Activated naive CD4-positive, alpha-beta T cell treated with anti-CD3 and anti-CD28 coated beads, Interleukin-2, amount 10 ng/mL, durations not matched to agents 7 days and 5 days (primary cell): ENCODE measurements around the gene PTPN20.
"Not testable (repeated sequence)": the region's sequence is repeated elsewhere in the genome, so short reads cannot be mapped to it uniquely, and the experiment has no call there.

Experiments used
- CTCF ChIA-PET: fragments of 350-600 bp; sonication (Branson Sonifier 250); formaldehyde crosslinking; loops from one replicate; lab custom pipeline; 2021; ENCODE audit warnings: antibody characterized with exemption; lab: Charles Lee
- DNase-seq: peaks from one replicate; pipeline ENCODE4 v3.0.0-alpha.2; 2020
- H3K27ac Mint-ChIP-seq: one replicate; pipeline ENCODE4 v1.8.0; 2021; ENCODE audit warnings: mild to moderate bottlenecking, moderate library complexity, mixed read lengths
- H3K27me3 Mint-ChIP-seq: one replicate; pipeline ENCODE4 v1.8.0; 2021; ENCODE audit warnings: mild to moderate bottlenecking, mixed read lengths
- H3K36me3 Mint-ChIP-seq: one replicate; pipeline ENCODE4 v1.8.0; 2021; ENCODE audit warnings: mixed read lengths
- H3K4me1 Mint-ChIP-seq: one replicate; pipeline ENCODE4 v1.8.0; 2021; ENCODE audit warnings: mixed read lengths
- H3K4me3 Mint-ChIP-seq: one replicate; pipeline ENCODE4 v1.8.0; 2021; ENCODE audit warnings: mild to moderate bottlenecking, moderate library complexity, mixed read lengths
- H3K9me3 Mint-ChIP-seq: one replicate; pipeline ENCODE4 v1.8.0; 2021; ENCODE audit warnings: mixed read lengths

Gene PTPN20

DNA sequence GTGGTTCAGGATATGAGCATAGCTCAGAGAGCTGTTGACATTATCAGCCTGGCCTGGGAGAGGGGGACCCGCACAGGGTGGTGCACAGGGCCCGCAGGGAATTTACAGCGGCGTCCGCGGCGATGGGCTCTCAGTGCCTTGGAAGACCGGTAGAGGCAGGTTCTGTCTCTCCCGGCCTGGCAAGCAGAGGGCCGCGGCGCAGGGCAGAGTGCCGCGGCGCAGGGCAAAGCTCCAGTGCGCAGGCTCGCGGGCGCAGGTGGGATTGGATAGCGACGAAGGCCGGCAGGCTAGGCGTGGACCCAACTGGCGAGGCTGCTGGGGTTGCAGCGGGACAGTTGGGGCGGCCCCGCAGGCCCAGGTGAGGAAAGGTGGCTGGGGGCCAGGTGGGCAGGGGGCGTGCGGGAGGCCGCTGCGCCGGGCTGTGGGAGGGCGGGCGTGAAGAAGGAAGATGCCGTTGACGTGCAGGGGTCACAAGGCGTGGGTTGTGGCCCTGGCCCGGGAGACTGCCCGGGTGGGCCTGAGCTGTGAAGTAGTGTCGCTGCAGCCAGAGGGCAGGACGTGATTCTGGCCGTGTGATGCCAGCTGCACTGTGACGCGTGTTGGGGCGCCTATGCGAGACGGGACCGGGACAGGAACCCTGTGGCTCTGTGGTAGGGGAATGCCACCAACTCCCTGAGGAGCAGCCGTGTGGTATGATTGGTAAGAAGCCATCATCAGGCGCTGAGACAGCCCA is at the start of gene PTPN20:
TSS of gene PTPN20 (plus strand) at position 285 of the 733 bp plus-strand sequence. CDS start 21,072 bp downstream, outside the sequence.
- H3K27me3 Mint-ChIP-seq, H3K4me1 Mint-ChIP-seq, H3K9me3 Mint-ChIP-seq, H3K27ac Mint-ChIP-seq, H3K36me3 Mint-ChIP-seq, CTCF ChIA-PET: not testable (repeated sequence)
- peak within 1 kb of the TSS; percentile 63 for H3K4me3 Mint-ChIP-seq
- peak; percentile 24 for DNase-seq

- H3K9me3 Mint-ChIP-seq, H3K4me1 Mint-ChIP-seq, H3K36me3 Mint-ChIP-seq, H3K27ac Mint-ChIP-seq, H3K4me3 Mint-ChIP-seq, DNase-seq, H3K27me3 Mint-ChIP-seq, CTCF ChIA-PET: not testable (repeated sequence)
Observed at GRCh38 chr10:46869716-46870115, 41.5 kb upstream of the PTPN20 start.

GRCh38 chr10:46871583-46871982 is 39.6 kb upstream of the PTPN20 start:
- H3K4me1 Mint-ChIP-seq, H3K27me3 Mint-ChIP-seq, H3K36me3 Mint-ChIP-seq, CTCF ChIA-PET, H3K9me3 Mint-ChIP-seq, H3K4me3 Mint-ChIP-seq, H3K27ac Mint-ChIP-seq, DNase-seq: not testable (repeated sequence)

DNA sequence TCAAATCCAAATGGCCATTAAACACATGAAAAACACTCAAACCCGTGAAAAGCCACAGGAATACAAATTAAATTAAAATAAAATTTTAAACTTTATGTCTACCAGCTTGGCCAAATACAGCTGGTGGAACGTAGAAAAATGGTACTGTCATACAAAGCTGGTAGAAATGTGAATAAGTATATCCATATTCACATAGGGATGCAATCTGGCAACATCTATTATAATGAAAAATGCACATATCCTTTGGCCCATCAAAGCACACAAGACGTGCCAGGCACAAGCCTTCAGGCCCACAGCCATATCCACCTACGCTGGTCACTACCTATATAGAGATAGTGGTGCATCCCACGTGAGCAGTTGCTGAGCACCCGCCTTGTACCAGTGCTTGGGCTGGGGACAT is 35.9 kb upstream of the PTPN20 start:
- H3K4me1 Mint-ChIP-seq, H3K36me3 Mint-ChIP-seq, H3K4me3 Mint-ChIP-seq, H3K27me3 Mint-ChIP-seq, DNase-seq, CTCF ChIA-PET, H3K9me3 Mint-ChIP-seq, H3K27ac Mint-ChIP-seq: not testable (repeated sequence)

- DNase-seq, H3K36me3 Mint-ChIP-seq, H3K27me3 Mint-ChIP-seq, H3K9me3 Mint-ChIP-seq, H3K27ac Mint-ChIP-seq, H3K4me3 Mint-ChIP-seq, CTCF ChIA-PET, H3K4me1 Mint-ChIP-seq: not testable (repeated sequence)
Observed at GRCh38 chr10:46876773-46877172, 34.5 kb upstream of the PTPN20 start.

GRCh38 chr10:46878761-46879160 is 32.5 kb upstream of the PTPN20 start:
- DNase-seq, CTCF ChIA-PET, H3K27me3 Mint-ChIP-seq, H3K4me1 Mint-ChIP-seq, H3K9me3 Mint-ChIP-seq, H3K4me3 Mint-ChIP-seq, H3K36me3 Mint-ChIP-seq, H3K27ac Mint-ChIP-seq: not testable (repeated sequence)

GRCh38 chr10:46890813-46891611 is 20.2 kb upstream of the PTPN20 start:
- H3K27ac Mint-ChIP-seq, H3K4me1 Mint-ChIP-seq, CTCF ChIA-PET, H3K4me3 Mint-ChIP-seq, H3K9me3 Mint-ChIP-seq, H3K36me3 Mint-ChIP-seq, H3K27me3 Mint-ChIP-seq: not testable (repeated sequence)
- peak; percentile 22 for DNase-seq

DNA sequence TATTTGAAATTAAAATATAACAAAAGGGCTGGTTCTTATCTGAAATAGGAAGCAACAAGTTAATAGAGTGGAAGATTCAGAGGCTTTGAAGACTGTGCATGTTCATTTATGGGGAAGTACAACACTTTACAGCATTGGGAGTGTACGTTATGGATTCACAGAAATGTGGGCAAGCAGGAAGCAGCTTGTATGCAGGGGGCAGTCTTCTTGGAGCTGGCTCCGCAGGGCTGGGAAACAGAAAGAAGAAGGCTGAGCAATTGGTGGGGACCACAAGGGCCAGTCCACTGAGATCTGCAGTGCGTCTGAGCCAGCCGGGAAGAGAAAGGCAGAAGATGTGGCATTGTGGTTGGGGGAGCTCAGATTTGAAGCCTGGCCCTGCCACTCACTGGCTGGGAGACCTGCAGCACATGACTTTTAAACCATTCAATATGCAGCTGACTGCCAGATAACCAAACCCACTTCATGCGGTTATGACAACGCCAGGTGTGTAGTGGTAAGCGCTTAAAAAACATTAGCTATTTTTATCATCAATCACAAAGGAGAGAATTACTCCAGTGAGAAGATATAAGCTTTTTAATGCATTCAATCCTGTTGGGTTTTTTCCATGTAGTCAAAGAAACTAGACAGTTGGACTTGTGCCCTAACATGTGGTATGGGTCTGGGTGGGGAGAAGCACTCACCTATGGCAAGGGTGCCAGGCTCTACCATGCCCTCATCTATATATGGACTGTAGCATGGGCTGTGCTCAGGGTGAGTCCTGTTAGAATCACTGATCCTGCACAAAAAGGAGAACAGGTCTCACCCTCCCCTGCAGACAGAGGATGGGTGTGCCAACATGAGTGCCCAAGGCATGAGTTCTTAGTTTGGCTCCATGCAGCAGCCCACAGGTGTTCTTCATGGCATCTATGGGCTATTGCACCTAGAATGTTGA is 14.2 kb upstream of the PTPN20 start:
- DNase-seq, H3K9me3 Mint-ChIP-seq, H3K27me3 Mint-ChIP-seq, H3K4me1 Mint-ChIP-seq, H3K36me3 Mint-ChIP-seq, CTCF ChIA-PET, H3K27ac Mint-ChIP-seq, H3K4me3 Mint-ChIP-seq: not testable (repeated sequence)

DNA sequence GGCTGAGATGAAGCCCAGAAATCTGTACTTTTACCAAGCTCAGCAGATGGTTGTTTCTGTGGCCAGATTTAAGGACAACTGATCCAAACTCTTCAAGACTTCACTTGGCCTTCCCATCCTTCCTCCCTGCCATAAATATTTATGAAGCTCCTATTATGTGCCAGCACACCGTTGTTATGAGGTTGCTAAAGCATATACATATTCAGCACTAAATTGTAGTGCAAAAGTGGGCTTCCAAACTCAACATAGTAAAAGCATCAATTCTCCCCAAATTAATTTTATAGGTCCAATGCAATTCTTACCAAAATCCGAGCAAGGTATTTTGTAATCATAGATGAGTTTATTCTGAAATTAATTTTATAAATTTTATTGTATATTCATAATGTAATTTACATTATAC is 10.0 kb upstream of the PTPN20 start:
- CTCF ChIA-PET, H3K4me1 Mint-ChIP-seq, H3K27ac Mint-ChIP-seq, H3K36me3 Mint-ChIP-seq, H3K4me3 Mint-ChIP-seq, H3K9me3 Mint-ChIP-seq, H3K27me3 Mint-ChIP-seq, DNase-seq: not testable (repeated sequence)

GRCh38 chr10:46903874-46904273 is 7.4 kb upstream of the PTPN20 start:
- H3K9me3 Mint-ChIP-seq, H3K27ac Mint-ChIP-seq, H3K36me3 Mint-ChIP-seq, DNase-seq, CTCF ChIA-PET, H3K4me1 Mint-ChIP-seq, H3K4me3 Mint-ChIP-seq, H3K27me3 Mint-ChIP-seq: not testable (repeated sequence)

DNA sequence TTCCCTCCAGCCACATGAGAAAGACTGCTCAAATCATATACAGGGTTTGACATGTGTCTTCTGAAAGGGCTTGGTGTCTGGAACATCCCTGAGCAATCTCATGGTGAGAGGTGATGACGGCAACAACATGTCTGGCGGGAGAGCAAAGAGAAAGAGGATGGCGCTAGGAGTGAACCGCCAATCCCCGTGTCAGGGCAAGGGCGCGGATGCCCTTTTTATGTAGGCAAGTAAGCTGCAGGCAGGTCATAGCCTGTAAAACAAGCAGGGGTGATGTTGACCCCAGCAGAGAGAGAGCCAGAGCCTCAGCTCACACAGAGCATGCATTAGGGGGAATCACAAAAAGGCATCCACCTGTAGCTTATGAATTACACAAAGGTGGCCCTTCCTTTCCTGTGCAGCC is 4.9 kb upstream of the PTPN20 start:
- H3K9me3 Mint-ChIP-seq, DNase-seq, H3K27ac Mint-ChIP-seq, H3K4me3 Mint-ChIP-seq, CTCF ChIA-PET, H3K27me3 Mint-ChIP-seq, H3K36me3 Mint-ChIP-seq, H3K4me1 Mint-ChIP-seq: not testable (repeated sequence)

DNA sequence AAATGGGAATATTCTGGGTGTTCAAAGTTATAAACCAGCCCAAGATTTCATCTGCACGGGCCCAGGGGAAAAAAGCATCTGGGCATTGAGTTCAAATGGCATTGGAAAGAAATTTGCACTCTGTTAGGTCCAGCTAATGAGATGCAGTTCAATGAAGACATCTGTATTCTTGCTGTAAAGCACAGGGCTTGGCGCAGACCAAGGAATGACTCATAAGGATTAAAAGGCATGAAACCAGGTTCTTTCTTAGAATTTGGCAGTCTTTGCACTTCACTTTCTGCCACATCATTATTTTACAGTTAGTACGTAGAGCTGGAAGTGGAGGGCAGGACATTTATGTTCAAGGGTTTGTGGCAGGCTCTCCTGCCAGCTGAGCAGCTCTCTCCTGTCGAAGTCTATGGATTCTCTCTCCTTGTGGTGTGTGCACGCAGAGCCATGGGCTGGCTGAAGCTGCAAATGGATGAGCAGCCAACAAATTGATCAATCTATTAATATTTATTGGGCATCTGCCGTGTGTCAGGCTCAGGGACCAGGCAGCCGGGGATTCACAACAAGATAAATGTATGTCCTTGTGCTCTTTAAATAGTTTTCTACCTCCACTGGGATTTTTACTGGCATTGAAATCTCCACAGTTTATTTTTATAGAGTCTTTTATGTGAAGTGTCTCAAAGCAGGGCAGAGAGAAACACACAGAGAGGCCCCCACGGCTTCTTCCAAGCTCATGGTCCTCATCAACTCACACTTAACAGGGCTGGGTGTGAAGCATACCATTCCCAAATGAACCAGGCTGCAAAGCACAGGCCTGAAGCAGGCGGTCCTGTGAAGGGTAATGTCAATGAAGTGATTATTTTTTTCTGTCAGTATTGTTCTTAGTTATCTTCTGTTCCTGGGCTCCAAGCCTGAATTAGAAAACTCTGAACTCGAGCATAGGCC is 3.8 kb upstream of the PTPN20 start:
- DNase-seq, H3K4me1 Mint-ChIP-seq, H3K27me3 Mint-ChIP-seq, H3K36me3 Mint-ChIP-seq, H3K4me3 Mint-ChIP-seq, H3K9me3 Mint-ChIP-seq, H3K27ac Mint-ChIP-seq, CTCF ChIA-PET: not testable (repeated sequence)

- H3K9me3 Mint-ChIP-seq, H3K4me3 Mint-ChIP-seq, H3K36me3 Mint-ChIP-seq, H3K27me3 Mint-ChIP-seq, CTCF ChIA-PET, H3K4me1 Mint-ChIP-seq, H3K27ac Mint-ChIP-seq, DNase-seq: not testable (repeated sequence)
Observed at GRCh38 chr10:46922498-46922897, 11.3 kb downstream of the PTPN20 start.

GRCh38 chr10:46925156-46925555 is 13.9 kb downstream of the PTPN20 start:
- H3K9me3 Mint-ChIP-seq, H3K36me3 Mint-ChIP-seq, H3K27me3 Mint-ChIP-seq, CTCF ChIA-PET, H3K4me1 Mint-ChIP-seq, H3K27ac Mint-ChIP-seq, H3K4me3 Mint-ChIP-seq, DNase-seq: not testable (repeated sequence)
